Vagina (tissue), 2 donors: ENCODE results near the gene FAM124A.

Experiments used
- CTCF ChIP-seq, 3 experiments: fragments of 450-650 bp in 2 of 3; fragments of 200-600 bp in 1 of 3; sonication (generic) in 1 of 3; IDR thresholded peaks; one replicate each; pipeline ENCODE4 v1.5.1; 2017 to 2019; ENCODE audit warnings: antibody characterized with exemption in 3 of 3, mild to moderate bottlenecking in 2 of 3, moderate library complexity in 2 of 3
- POLR2A ChIP-seq, 2 donors: fragments of 450-650 bp; IDR thresholded peaks; one replicate each; pipeline ENCODE4 v1.6.1; 2017; ENCODE audit warnings: antibody characterized with exemption in 2 of 2, mild to moderate bottlenecking in 2 of 2, moderate library complexity in 2 of 2
- POLR2AphosphoS5 ChIP-seq, 2 donors: sonication (generic); formaldehyde crosslinking; IDR thresholded peaks; one replicate each; pipeline ENCODE4 v1.9.0; 2017; ENCODE audit warnings: antibody characterized with exemption in 2 of 2, mild to moderate bottlenecking in 2 of 2, low read depth in 1 of 2; ENCODE audit not compliant: insufficient read depth in 1 of 2

GRCh38 chr13:51324714-51325420 is 102.7 kb downstream of the FAM124A start:
- no peak for TF ChIP-seq POLR2A (IDR thresholded peaks at IDR 0.05)
- TF ChIP-seq POLR2AphosphoS5 (IDR thresholded peaks at IDR 0.05; ENCODE audit: insufficient read depth in 1 of 2, low read depth in 1 of 2): no peak
- no peak for TF ChIP-seq CTCF (IDR thresholded peaks at IDR 0.05)
